ENCODE results near the gene APOB.

- TF ChIP-seq POLR2AphosphoS5 (IDR thresholded peaks at IDR 0.05) (no peak), CTCF (IDR thresholded peaks at IDR 0.05) (no peak)
Observed at GRCh38 chr2:21055451-21055850, 11.6 kb upstream of the APOB start.

Measured in breast epithelium (tissue), 3 donors.